ENCODE results near the gene RCL1.

The RCL1 gene

DNA sequence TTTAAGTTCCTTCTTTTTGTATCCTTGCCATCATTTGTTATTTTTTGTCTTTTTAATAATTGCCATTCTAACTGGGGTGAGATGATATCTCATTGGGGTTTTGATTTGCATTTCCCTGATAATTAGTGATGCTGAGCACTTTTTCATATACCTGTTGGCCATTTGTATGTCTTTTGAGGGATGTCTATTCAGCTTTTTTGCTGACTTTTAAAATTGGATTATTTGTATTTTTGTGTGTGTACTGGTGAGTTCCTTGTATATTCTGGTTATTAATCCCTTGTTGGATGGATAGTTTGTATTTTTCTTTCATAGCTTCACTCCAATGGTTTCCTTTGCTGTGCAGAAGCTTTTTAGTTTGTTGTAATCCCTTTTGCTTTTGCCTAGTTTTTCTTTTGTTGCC is 19.1 kb downstream of the RCL1 start:
- H3K4me3 ChIP-seq (replicated peaks in 1 of 2; ENCODE audit: low read depth in 2 of 2, low read length in 2 of 2) = no peak overlapping the region
- TF ChIP-seq, protein P1, sequence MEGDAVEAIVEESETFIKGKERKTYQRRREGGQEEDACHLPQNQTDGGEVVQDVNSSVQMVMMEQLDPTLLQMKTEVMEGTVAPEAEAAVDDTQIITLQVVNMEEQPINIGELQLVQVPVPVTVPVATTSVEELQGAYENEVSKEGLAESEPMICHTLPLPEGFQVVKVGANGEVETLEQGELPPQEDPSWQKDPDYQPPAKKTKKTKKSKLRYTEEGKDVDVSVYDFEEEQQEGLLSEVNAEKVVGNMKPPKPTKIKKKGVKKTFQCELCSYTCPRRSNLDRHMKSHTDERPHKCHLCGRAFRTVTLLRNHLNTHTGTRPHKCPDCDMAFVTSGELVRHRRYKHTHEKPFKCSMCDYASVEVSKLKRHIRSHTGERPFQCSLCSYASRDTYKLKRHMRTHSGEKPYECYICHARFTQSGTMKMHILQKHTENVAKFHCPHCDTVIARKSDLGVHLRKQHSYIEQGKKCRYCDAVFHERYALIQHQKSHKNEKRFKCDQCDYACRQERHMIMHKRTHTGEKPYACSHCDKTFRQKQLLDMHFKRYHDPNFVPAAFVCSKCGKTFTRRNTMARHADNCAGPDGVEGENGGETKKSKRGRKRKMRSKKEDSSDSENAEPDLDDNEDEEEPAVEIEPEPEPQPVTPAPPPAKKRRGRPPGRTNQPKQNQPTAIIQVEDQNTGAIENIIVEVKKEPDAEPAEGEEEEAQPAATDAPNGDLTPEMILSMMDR (IDR thresholded peaks at IDR 0.05; ENCODE audit: low read depth, low read length) = no peak
- DNase-seq (ENCODE audit: low read depth in 2 of 2) = no peak

DNA sequence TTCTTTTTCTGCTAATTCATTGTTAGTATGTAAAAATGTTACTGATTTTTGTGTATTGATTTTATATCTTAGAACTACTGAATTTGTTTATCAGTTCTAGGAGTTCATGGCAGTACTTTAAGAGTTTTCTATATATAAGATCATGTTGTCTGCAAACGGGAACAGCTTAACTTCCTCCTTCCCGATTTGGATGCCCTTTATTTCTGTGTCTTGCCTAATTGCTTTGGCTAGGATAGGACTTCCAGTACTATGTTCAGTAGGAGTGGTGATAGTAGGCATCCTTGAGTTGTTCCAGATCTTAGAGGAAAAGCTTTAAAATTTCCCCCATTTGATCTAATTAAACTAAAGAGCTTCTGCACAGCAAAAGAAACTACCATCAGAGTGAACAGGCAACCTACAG is 20.1 kb downstream of the RCL1 start:
- TF ChIP-seq, protein P1 (IDR thresholded peaks at IDR 0.05; ENCODE audit: low read depth, low read length) = no peak
- H3K4me3 ChIP-seq (replicated peaks in 1 of 2; ENCODE audit: low read depth in 2 of 2, low read length in 2 of 2) = no peak overlapping the region
- no peak for DNase-seq (ENCODE audit: low read depth in 2 of 2)

DNA sequence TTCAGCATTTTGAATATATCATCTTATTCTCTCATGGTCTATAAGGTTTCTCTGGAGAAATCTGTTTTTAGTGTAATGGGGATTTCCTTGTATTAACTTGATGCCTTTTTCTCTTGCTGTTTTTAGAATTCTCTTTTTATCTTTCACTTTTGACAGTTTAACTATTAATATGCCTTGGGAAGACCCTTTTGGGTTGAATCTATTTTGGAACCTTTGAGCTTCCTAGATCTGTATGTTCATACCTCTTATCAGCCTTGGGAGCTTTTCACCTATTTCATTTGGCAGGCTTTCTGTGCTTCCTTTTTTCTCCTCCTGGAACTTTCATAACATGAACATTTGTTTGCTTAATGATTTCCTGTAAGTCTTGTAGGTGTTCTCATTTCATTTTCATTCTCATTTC is 22.2 kb downstream of the RCL1 start:
- no peak overlapping the region for H3K4me3 ChIP-seq (replicated peaks in 1 of 2; ENCODE audit: low read depth in 2 of 2, low read length in 2 of 2)
- TF ChIP-seq, protein P1 (IDR thresholded peaks at IDR 0.05; ENCODE audit: low read depth, low read length) = no peak
- no peak for DNase-seq (ENCODE audit: low read depth in 2 of 2)

DNA sequence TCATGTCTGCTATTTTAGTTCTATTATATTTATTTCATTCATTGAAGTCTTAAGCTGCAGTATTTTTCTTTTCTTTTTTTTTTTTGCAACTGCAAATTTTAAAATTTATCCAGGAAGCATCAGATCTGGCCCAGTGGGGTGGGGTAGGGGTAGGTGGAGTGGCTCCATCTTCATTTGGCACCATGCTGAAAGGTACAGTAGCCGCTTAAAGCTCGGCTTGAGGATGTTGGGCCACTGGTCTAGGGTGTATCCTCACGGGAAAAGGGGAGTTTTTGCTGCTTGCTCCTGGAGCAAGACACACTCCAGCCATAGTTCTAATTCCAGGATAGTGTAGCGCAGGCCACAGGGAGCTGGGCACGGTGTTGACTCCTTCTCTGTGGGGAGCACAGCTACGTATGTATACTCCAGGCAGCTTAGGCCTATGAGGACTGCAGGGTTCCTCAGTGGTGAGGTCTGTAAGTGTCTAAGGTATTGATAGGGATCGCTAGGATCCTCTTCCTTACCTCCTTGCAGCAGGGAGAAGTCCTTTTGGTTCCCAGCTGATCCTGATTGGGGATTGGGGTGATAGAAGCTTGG is 22.7 kb downstream of the RCL1 start:
- no peak overlapping the region for H3K4me3 ChIP-seq (replicated peaks in 1 of 2; ENCODE audit: low read depth in 2 of 2, low read length in 2 of 2)
- no peak for DNase-seq (ENCODE audit: low read depth in 2 of 2)
- TF ChIP-seq, protein P1 (IDR thresholded peaks at IDR 0.05; ENCODE audit: low read depth, low read length) = no peak

DNA sequence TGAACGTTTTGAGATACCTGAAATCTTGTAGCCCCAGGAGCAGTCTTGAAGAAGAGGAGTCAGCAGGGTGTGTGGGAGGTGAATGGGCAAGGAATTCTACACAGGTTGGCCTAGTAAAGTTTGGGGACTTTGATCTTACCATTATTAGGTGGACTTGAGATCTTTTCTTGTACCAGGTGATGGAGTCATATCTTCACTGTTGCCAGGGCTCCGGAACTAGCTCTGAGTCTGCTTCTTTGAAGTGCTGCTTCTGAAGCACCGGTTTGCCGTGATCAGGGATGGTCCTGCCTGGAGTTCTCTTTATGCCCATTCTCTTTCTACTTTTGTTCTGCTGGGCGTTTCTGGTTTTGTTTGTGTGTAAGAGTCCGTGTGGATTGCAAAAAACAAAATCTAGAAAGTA is 27.4 kb downstream of the RCL1 start:
- DNase-seq (ENCODE audit: low read depth in 2 of 2) = no peak
- TF ChIP-seq, protein P1 (IDR thresholded peaks at IDR 0.05; ENCODE audit: low read depth, low read length) = no peak
- H3K4me3 ChIP-seq (replicated peaks in 1 of 2; ENCODE audit: low read depth in 2 of 2, low read length in 2 of 2) = no peak overlapping the region

DNA sequence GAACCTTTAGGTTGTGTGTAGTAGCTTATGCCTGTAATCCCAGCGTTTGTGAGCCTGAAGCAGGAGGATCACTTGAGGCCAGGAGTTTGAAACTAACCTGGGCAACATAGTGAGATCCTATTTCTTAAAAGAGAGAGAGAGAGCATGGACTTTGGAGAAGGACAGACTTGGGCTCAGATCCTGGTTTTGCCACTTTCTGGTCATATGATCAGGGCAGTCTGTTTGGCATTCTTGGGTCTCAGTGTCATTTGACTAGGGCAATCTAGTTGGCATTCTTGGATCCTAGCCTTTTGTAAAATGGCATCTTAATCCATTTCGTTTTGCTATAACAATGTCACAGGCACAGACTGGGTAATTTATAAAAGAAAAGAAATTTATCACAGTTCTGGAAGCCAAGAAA is 28.4 kb downstream of the RCL1 start:
- DNase-seq (ENCODE audit: low read depth in 2 of 2) = no peak
- H3K4me3 ChIP-seq (replicated peaks in 1 of 2; ENCODE audit: low read depth in 2 of 2, low read length in 2 of 2) = no peak overlapping the region
- TF ChIP-seq, protein P1 (IDR thresholded peaks at IDR 0.05; ENCODE audit: low read depth, low read length) = no peak

DNA sequence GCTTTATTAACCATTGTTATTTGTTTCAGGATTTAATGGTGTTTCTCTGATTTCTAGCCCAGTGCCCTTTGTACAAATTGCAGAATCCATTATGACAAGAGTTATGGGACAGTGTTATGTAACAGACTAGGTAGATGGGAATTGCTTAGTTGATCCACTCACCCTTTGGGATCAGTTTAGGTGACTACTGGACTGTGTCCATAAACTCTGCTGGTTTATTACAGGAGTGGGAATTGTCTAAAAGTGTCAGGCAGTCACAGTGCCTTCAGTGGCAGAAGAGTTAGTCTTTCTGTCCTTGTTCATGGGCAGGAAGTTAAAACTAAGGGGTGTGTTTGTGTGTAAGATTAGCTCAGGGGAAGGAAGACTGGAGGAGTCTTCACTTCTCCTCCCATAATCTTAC is 29.3 kb downstream of the RCL1 start:
- H3K4me3 ChIP-seq (replicated peaks in 1 of 2; ENCODE audit: low read depth in 2 of 2, low read length in 2 of 2) = no peak overlapping the region
- DNase-seq (ENCODE audit: low read depth in 2 of 2) = no peak
- TF ChIP-seq, protein P1 (IDR thresholded peaks at IDR 0.05; ENCODE audit: low read depth, low read length) = no peak
